HG03342 (cell line): Measurements from ENCODE around the gene OR56A3.
"Not testable (repeated sequence)": the region's sequence is repeated elsewhere in the genome, so short reads cannot be mapped to it uniquely, and the experiment has no call there.

ENCODE experiments used
- ATAC-seq: cut with Tn5 transposase; IDR thresholded peaks from one replicate; pipeline ENCODE4 v1.9.1; 2021; ENCODE audit warnings: mild to moderate bottlenecking, moderate library complexity; ENCODE audit not compliant: unreplicated experiment

The OR56A3 gene, protein sequence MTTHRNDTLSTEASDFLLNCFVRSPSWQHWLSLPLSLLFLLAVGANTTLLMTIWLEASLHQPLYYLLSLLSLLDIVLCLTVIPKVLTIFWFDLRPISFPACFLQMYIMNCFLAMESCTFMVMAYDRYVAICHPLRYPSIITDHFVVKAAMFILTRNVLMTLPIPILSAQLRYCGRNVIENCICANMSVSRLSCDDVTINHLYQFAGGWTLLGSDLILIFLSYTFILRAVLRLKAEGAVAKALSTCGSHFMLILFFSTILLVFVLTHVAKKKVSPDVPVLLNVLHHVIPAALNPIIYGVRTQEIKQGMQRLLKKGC

DNA sequence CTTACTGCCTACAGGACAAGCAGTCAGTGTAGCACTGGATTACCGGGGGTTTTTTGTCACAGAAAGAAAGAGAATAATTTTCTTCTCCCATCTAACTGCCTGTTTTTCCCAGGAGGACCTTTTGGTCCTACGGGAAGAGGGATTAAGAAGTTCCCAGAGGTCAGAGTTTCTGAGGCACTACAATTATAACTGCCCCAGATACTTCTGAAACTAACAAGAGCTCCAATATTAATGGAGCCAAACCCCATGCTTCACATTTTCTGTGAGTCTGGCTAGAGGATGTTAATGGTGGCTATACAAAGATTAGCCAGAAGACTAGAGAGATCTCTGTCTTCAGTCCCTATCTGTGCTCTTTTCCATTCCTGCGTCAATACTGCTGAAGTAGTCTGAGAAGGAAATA lies at the start of gene OR56A3:
Gene OR56A3, plus strand, starts transcription at position 301 of the 400 bp plus-strand sequence. CDS start 5,096 bp downstream, outside the sequence.
- no peak for ATAC-seq

- no peak for ATAC-seq
Measured at GRCh38 chr11:5892908-5893307, 49.1 kb upstream of the OR56A3 start, which contains the start of gene OR52E5. TSS of gene OR52E5 (plus strand) at chr11:5893208. CDS start at chr11:5900777, 7,569 bp downstream.

DNA sequence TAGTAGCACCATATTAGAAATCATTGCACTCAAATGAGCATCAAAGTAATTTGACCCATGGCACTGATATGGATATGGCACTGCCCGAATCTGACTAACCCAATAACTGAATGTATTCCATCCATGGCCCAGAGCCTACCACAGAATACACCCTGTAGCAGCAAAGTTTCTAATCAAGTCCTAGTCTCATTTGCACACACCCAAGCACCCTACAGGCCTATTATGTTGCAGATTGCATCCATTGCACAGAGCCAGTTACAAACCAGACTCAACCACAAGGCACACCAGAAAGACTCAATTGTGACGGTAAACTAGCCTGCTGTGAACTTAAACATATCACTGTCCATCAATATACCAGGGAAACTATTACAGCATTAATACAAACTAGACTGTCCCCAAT lies 42.5 kb upstream of the OR56A3 start:
- ATAC-seq = no peak

DNA sequence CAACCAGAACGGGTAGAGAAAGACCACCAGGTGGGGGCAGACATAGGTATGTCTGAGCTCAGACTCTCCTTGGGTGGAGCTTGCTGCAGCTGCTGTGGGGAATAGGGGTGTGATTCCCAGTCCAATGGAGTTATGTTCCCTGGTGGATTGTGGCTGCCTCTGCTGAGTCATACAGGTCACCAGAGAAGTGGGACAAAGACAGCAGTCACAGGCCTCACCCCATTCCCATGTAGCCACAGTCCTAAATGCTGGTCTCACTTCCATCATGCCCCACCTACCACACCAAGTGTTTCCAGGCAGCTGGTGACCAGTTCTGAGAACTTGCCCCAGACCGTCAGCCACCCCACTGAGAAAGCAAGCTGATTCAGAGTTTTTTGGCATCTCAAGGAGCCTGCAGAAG lies 31.5 kb upstream of the OR56A3 start:
- no peak for ATAC-seq

DNA sequence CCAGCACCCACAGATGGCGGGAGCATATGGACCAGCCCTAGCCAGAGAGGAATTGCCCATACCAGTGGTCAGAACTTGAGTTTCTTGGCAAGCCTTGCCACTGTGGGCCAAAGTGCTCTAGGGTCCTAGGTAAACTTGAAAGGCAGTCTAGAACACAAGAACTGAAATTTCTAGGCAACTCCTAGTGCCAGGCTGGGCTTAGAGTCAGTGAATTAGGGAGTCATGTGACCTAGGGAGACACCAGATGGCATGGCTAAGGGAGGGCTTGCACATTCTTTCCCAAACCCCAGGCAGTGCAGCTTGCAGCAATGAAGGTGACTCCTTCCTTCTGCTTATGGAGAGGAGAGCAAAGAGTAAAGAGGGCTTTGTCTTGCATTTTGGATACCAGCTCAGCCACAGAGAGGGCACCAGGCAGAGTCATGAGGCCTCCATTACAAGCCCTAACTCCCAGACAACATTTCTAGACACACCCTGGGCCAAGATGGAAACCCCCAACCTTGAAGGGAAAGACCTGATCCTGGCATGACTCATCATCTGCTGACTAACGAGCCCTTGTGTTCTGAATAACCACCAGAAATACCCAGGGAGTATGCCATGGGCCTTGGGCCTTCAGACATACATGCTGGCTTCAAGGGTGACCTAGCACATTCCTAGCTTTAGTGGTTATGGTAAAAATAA lies 19.2 kb upstream of the OR56A3 start:
- peak; percentile 80 for ATAC-seq

GRCh38 chr11:5923427-5923776 lies 18.6 kb upstream of the OR56A3 start:
- peak; percentile 42 for ATAC-seq

DNA sequence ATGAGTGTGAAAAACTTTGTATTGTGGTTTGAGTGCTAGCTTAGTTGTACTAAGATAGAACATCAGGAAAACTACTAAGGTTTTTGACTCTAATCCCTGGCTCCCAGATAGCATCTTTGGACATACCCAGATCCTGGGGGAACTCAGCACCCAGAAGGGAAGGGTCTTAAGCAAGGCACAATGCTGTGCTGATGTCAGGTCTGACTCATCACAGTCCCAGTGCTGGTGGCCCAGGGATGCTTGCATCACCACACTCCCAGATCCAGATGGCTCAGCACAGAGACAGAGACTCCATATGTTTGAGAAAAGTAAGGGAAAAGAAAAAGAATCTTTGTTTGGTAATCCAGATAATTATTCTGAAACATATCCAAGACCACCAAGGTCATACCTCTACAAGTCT lies 18.3 kb upstream of the OR56A3 start:
- ATAC-seq = no peak

DNA sequence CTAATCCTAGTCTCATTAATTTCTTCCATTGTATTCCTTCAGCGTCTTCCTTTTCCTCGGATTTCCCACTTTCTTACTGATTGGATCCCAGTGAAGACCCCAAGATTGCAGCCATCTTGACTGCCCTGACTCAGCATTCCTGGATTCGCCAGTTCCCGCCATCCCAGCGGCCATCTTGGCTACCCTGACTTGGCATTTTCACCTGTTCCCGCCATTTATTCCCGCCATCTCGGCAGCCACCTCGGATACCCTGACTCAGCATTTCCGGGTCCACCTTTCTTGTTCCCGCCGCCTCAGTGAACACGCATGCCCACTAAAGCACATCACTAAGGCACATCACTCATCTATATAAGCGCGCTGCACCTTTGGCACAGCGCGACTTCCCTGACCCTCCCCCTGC lies 13.8 kb upstream of the OR56A3 start:
- no peak for ATAC-seq

DNA sequence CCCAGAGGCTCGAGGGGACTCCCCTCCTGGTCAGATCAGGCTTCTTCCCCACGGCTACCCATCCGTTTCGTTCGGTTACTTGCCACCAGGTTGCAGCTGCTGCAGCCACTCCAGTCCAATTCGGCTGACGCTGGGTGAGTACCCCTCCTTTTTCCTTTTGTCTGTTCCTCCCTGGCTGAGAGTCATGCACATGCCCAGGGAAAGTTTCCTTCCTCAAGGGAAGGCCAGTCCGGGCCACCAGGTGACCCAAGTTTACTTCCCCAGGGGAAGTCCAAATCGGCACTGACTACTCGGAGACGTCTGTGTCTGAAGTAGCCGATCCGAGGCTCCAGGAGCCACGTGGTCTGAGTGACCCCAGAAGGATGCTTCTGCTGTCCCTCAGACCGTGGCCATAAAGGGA lies 13.2 kb upstream of the OR56A3 start:
- ATAC-seq = no peak

- ATAC-seq = no peak
Measured at GRCh38 chr11:5929571-5930368, 12.3 kb upstream of the OR56A3 start.

DNA sequence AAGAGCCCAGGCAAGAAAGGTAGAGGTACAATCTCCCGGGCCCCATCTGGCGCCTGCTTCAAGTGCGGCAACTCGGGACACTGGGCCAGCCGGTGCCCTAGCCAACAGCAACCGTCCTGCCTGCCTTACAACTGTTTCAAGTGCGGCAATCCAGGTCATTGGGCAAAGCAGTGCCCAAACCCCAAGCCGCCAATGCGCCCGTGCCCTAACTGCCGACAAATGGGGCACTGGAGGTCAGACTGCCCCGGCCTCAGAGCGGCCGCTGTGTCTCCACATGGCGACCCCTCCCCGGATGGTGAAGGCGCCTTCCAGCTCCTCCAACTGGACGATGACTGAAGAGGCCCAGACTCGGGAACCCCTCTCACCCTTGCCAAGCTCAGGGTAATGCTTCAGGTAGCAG lies 11.4 kb upstream of the OR56A3 start:
- no peak for ATAC-seq

GRCh38 chr11:5931061-5931460 lies 11.0 kb upstream of the OR56A3 start:
- ATAC-seq = no peak

DNA sequence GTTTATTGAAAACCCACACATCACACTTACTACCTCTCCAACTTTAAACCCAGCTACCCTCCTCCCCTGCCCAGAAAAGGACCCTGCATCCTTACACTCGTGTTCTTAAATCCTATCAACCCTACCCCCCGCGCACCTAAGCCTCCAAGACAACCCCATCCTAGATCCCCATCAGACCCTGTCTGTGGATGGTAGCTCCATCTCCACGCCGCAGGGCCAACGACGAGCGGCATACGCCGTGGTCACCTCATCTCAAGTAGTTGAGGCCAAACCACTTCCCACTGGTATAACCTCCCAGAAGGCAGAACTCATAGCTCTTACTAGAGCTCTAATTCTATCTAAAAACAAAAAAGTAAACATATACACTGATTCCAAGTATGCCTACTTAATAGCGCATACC lies 9.4 kb upstream of the OR56A3 start:
- ATAC-seq = no peak

DNA sequence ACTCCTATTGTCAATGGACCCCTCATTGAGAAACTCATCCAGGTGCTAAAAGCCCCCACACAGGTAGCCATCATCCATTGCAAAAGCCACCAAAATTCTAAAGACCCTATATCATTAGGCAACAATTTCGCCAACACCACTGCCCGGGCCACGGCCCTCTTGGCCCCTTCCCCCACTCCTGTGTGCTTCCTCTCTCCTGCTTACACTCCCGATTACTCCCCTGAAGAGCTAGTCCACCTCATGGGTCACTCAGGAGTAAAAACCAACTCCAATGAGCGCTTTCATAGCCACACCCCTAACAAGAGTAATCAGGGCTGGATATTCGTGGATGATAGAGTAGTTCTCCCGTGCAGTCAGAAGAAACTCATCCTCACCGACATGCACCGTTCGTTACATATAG lies 8.9 kb upstream of the OR56A3 start:
- ATAC-seq = no peak

DNA sequence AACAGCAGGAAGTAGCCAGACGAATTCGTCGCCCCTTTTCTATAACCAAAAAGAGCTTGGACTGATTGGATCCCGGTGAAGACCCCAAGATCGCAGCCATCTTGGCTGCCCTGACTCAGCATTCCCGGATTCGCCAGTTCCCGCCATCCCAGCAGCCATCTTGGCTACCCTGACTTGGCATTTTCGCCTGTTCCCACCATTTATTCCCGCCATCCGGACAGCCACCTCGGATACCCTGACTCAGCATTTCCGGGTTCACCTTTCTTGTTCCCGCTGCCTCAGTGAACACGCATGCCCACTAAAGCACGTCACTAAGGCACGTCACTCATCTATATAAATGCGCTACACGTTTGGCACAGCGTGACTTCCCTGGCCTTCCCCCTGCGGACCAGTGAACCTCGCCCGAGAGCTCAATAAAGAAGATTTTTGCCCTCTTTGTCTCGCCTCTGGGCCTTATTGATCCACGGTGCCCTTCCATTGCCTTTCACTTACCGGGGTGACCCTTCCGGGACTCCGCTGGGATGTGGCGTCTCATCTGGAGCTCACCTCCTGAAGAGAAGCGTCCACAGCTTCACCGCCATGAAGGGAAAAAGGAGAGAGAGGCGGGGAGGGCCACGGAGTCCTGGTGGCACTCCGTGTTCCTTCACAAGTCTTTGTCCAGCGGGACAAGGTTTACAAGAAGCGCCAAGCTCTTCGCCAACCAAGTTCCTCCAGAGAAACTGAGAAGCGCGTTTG lies 4.0 kb upstream of the OR56A3 start:
- no peak for ATAC-seq

DNA sequence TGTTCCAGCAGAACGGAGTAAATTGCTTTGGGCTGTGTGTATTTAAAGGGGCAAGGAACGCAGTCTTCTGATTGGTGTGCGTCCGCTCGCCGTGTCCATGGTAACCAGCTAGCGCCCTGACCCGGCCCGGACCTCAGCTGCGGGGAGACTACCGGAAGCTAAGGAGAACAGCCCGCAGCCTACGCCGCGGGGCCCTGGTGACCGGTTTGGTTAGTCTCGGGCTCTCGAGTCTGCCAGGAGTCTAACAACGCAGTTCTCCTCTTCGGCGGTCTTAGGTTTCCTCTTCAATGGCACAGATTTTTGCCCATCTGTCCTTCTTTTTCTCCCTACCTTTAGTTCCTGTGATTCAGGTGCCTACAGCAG lies 3.5 kb upstream of the OR56A3 start:
- no peak for ATAC-seq

- ATAC-seq = no peak
Measured at GRCh38 chr11:5940748-5941147, 1.3 kb upstream of the OR56A3 start.

GRCh38 chr11:5955586-5955985 lies 13.5 kb downstream of the OR56A3 start:
- no peak for ATAC-seq

- not testable (repeated sequence) for ATAC-seq
Measured at GRCh38 chr11:5960704-5961320, 18.8 kb downstream of the OR56A3 start.

DNA sequence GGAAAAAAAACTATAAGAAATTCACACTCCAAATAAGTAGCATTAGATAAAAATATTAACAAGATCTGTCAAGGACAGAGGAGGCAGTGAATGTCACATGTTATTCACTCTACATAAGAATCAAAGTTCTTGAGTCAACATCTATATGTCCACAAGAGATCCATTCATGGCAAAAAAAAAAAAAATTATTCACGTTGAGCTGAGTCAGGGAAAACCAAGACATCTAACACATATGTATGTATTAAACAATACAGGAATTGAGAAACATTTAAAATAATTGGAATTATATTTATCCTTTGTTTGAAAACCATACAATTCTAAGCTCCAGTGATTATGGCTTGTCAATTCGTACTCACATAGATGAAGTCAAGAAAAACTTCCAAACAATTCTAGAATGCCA lies 24.9 kb downstream of the OR56A3 start:
- ATAC-seq = no peak

GRCh38 chr11:5967708-5968107 lies 25.7 kb downstream of the OR56A3 start:
- no peak for ATAC-seq
